Brain microvascular endothelial cell (primary cell): Measurements from ENCODE around the gene EMILIN1.
A peak's percentile ranks its signal among the peaks of the same experiment; 100 is the strongest.

Experiments used
- DNase-seq: peaks from one replicate; pipeline ENCODE4 v3.0.0-alpha.2; 2020
- H3K27ac ChIP-seq: fragments of 250-450 bp; sonication (Bioruptor Pico); 2 replicates; pipeline ENCODE4 v1.5.1; 2020; ENCODE audit warnings: mild to moderate bottlenecking, moderate library complexity
- H3K27me3 ChIP-seq: fragments of 250-450 bp; sonication (Bioruptor Pico); replicated peaks from 2 replicates; pipeline ENCODE4 v1.5.1; 2020; ENCODE audit warnings: mild to moderate bottlenecking
- H3K36me3 ChIP-seq: fragments of 250-450 bp; sonication (Bioruptor Pico); replicated peaks from 2 replicates; pipeline ENCODE4 v1.5.1; 2020; ENCODE audit warnings: mild to moderate bottlenecking
- H3K4me3 ChIP-seq: 2 replicates; pipeline ENCODE4 v1.5.1; 2011; ENCODE audit warnings: low read depth, mild to moderate bottlenecking, control low read depth, low read length, moderate library complexity
- in situ Hi-C: cut with HindIII; loops from 2 replicates; pipeline ENCODE4 v1.10.0; 2017; ENCODE audit warnings: low sequenced_read_pairs, low pct_ligation_motif_present
- TF ChIP-seq, protein P1 (sequence below): IDR thresholded peaks from 2 replicates; pipeline ENCODE4 v1.5.1; 2011; ENCODE audit warnings: low read depth, mild to moderate bottlenecking, moderate library complexity, low read length, control low read depth, inconsistent platforms; ENCODE audit errors: missing control alignments

The EMILIN1 gene

DNA sequence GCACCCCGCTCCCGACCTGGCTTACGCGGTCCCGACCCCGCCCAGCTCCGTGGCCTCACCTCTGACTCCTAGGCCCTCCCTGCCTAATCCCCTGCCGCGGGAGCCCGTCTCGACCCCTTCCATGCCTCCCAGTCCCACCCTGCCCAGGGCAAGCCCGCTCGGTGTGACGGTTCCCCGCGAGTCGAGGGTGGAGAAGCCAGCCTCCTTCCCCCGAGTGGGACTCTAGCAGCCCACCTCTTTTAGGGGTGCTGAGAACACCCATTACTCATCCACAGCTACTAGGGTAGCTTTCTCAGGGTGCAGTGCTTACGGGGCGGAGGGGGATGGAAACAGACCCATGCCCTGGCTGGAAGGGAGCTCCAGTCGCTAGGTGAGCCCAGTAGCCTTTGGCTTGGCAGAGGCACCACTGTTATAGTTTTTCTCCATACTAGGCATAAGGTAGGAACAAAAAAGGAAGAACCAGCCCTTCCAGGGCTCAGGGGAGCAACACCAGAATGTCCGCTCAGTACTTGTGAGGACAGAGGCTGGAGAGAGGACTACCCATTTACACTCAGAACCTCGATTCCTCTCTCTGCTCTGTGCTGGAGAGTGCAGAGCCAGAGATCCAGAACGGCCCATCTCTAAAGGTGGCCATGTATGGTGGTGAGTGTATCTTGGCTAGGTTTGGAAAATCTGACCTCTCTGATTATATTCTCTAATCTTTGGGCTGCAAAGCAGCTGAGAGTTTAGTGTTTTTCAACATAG lies 26.3 kb upstream of the EMILIN1 start:
- no peak for DNase-seq
- H3K27ac ChIP-seq: peak overlapping the region; percentile 71
- in situ Hi-C loops: no loop called here

DNA sequence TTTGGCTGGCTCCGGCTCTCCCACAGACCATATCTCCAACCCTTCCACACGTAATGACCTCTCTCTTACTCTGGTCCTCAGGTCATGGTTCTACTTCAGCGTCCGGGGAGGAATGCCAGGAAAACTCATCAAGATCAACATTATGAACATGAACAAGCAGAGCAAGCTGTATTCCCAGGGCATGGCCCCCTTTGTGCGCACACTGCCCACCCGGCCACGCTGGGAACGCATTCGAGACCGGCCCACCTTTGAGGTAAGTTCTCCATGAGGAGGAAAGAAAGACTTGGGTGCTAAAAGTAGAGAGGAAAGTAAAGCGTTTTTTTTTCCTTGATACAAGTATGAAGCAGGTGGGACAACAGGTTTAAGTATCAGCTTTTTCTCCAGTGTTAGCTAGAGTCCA lies 25.1 kb upstream of the EMILIN1 start:
- Histone ChIP-seq H3K27ac (no peak overlapping the region), H3K27me3 (no peaks in the 10 kb centered on the region), H3K4me3 (no peak overlapping the region), H3K36me3 (peaks cover 19% of the 10 kb centered on the region)
- in situ Hi-C loops: no loop called here
- no peak for DNase-seq
- TF ChIP-seq, protein P1, sequence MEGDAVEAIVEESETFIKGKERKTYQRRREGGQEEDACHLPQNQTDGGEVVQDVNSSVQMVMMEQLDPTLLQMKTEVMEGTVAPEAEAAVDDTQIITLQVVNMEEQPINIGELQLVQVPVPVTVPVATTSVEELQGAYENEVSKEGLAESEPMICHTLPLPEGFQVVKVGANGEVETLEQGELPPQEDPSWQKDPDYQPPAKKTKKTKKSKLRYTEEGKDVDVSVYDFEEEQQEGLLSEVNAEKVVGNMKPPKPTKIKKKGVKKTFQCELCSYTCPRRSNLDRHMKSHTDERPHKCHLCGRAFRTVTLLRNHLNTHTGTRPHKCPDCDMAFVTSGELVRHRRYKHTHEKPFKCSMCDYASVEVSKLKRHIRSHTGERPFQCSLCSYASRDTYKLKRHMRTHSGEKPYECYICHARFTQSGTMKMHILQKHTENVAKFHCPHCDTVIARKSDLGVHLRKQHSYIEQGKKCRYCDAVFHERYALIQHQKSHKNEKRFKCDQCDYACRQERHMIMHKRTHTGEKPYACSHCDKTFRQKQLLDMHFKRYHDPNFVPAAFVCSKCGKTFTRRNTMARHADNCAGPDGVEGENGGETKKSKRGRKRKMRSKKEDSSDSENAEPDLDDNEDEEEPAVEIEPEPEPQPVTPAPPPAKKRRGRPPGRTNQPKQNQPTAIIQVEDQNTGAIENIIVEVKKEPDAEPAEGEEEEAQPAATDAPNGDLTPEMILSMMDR: no peak

More for the DNA sequence above, 26.3 kb upstream of the EMILIN1 start:
- peaks cover 13% of the 10 kb centered on the region for H3K36me3 ChIP-seq
- TF ChIP-seq, protein P1: no peak
- no peaks in the 10 kb centered on the region for H3K27me3 ChIP-seq
- peak overlapping the region; percentile 86 for H3K4me3 ChIP-seq

DNA sequence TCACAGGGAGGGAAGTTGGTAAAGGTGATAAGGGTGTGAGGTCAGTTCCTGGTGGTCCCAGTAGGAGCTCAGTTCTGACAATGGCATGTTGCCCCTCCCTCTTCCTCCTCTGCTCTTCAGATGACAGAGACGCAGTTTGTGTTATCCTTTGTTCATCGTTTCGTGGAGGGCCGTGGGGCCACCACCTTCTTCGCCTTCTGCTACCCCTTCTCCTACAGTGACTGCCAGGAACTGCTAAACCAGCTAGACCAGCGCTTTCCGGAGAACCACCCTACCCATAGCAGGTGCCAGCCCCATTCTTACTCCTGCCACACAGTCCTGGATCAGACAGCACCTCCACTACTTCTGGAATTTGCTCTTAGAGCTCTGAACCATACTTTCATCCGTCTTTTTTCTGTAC lies 24.6 kb upstream of the EMILIN1 start:
- TF ChIP-seq, protein P1: no peak
- in situ Hi-C loops: no loop called here
- Histone ChIP-seq H3K27me3 (no peaks in the 10 kb centered on the region), H3K4me3 (no peak overlapping the region), H3K36me3 (peaks cover 19% of the 10 kb centered on the region), H3K27ac (no peak overlapping the region)
- no peak for DNase-seq

DNA sequence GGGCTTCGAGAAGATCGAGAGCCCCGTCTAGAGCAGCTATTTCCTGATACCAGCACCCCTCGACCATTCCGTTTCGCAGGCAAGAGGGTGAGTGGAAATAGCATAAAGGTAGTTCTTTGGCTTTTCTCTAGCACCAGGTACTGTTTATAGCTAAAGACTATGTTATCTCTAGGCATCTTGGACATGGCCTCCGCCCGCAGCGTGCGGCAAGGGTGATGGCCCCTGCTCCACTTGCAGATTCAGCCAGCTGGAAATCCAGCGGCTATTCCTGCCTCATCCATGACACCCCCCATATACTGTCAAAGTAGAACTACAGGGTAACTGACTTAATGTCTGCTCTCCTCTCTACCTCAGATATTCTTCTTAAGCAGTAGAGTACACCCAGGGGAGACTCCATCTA lies 23.7 kb upstream of the EMILIN1 start:
- DNase-seq: no peak
- Histone ChIP-seq H3K27ac (no peak overlapping the region), H3K36me3 (peaks cover 25% of the 10 kb centered on the region), H3K27me3 (no peaks in the 10 kb centered on the region), H3K4me3 (no peak overlapping the region)
- TF ChIP-seq, protein P1: no peak
- in situ Hi-C loops: no loop called here

DNA sequence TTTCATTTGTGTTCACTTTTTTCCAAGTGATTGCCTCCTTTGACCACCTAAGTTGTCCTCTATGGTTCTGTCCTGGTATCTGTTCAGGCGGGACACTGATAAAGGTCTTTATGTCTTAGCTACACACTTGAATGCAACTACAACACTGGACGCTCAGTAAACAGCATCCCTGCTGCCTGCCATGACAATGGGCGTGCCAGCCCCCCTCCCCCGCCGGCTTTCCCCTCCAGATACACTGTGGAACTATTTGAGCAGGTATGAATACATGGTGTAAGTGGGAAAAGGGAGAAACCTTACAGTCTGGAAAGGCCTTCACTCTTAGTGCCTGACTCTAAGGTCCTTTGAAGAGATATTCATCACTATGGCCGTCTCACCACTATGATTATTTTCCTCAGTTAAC lies 21.2 kb upstream of the EMILIN1 start:
- TF ChIP-seq, protein P1: no peak
- no peak for DNase-seq
- H3K36me3 ChIP-seq: peaks cover 25% of the 10 kb centered on the region
- no peaks in the 10 kb centered on the region for H3K27me3 ChIP-seq
- H3K4me3 ChIP-seq: no peak overlapping the region
- in situ Hi-C loops: no loop called here
- H3K27ac ChIP-seq: no peak overlapping the region

DNA sequence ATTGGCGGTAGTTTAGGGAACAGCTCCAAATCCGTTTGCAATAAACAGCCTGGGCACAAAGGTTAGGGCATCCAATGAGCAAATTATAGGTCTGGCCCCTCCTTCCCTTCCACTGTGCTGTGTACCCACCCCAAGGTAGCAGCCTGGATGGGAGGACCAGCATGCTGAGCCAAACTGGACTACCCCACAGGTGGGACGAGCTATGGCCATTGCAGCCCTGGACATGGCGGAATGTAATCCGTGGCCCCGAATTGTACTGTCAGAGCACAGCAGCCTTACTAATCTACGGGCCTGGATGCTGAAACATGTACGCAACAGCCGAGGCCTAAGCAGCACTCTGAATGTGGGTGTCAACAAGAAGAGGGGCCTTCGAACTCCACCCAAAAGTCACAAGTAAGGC lies 20.2 kb upstream of the EMILIN1 start:
- H3K27ac ChIP-seq: no peak overlapping the region
- in situ Hi-C loops: no loop called here
- TF ChIP-seq, protein P1: no peak
- no peak for DNase-seq
- H3K36me3 ChIP-seq: peaks cover 25% of the 10 kb centered on the region
- H3K27me3 ChIP-seq: no peaks in the 10 kb centered on the region
- H3K4me3 ChIP-seq: no peak overlapping the region
